Measurements from ENCODE around the gene TMEM154. TPM values are rescaled to one million over a fixed set of nuclear protein-coding genes. Genes with fewer than 3 reads are reported as not detected.
A peak's percentile ranks its signal among the peaks of the same experiment; 100 is the strongest.

The TMEM154 gene
- polyA plus RNA-seq, 3 donors = 24.7 to 157 (median 117) TPM

- Mint-ChIP-seq H3K27me3 (ENCODE audit: low read depth in 3 of 3) (peaks cover 1 to 4% (median 4%) of the 10 kb centered on the region in 3 donors), H3K27ac (peak overlapping the region in 2 of 7 donors; percentile 63 to 70), H3K36me3 (no peaks in the 10 kb centered on the region), H3K4me3 (no peak overlapping the region), H3K9me3 (peaks cover 0 to 2% (median 0%) of the 10 kb centered on the region in 7 donors), H3K4me1 (peaks cover 13% of the 10 kb centered on the region)
- no peak for DNase-seq
- Histone ChIP-seq H3K27ac (ENCODE audit: low read depth in 1 of 2, low read length in 2 of 2) (no peak overlapping the region), H3K27me3 (ENCODE audit: control insufficient read depth in 2 of 2, insufficient read depth in 2 of 2, low read length in 2 of 2) (no peaks in the 10 kb centered on the region), H3K9me3 (replicated peaks in 1 of 2; ENCODE audit: control insufficient read depth in 1 of 2, insufficient read depth in 1 of 2, low read length in 2 of 2) (no peaks in the 10 kb centered on the region), H2AFZ (ENCODE audit: insufficient read depth, low read depth, low read length, poor library complexity, severe bottlenecking) (no peak overlapping the region), H3K4me2 (replicated peaks; ENCODE audit: extremely low read depth, low read length, poor library complexity, severe bottlenecking) (no peak overlapping the region), H3K79me2 (ENCODE audit: insufficient read depth, low read length) (no peaks in the 10 kb centered on the region), H3K36me3 (replicated peaks in 1 of 2; ENCODE audit: control insufficient read depth in 1 of 2, insufficient read depth in 2 of 2, low read length in 2 of 2) (no peaks in the 10 kb centered on the region), H3K4me1 (ENCODE audit: control insufficient read depth in 1 of 2, insufficient read depth in 2 of 2, low read length in 2 of 2) (peaks cover 13 to 17% of the 10 kb centered on the region in 2 donors), H3K9ac (ENCODE audit: insufficient read depth, low read length, poor library complexity, severe bottlenecking) (no peak overlapping the region), H4K20me1 (ENCODE audit: insufficient read depth, low read length) (no peaks in the 10 kb centered on the region), H3K4me3 (replicated peaks in 1 of 3; ENCODE audit: low read depth in 2 of 3, low read length in 3 of 3) (no peak overlapping the region)
- no CpG with 5 or more reads among the region's 1 CpG for WGBS (ENCODE audit: insufficient coverage)
- no peak for TF ChIP-seq CTCF (IDR thresholded peaks at IDR 0.05)
- intact Hi-C loops (cut with micrococcal nuclease) = no loop called here
Measured at GRCh38 chr4:152578670-152579069, 101.1 kb downstream of the TMEM154 start.

DNA sequence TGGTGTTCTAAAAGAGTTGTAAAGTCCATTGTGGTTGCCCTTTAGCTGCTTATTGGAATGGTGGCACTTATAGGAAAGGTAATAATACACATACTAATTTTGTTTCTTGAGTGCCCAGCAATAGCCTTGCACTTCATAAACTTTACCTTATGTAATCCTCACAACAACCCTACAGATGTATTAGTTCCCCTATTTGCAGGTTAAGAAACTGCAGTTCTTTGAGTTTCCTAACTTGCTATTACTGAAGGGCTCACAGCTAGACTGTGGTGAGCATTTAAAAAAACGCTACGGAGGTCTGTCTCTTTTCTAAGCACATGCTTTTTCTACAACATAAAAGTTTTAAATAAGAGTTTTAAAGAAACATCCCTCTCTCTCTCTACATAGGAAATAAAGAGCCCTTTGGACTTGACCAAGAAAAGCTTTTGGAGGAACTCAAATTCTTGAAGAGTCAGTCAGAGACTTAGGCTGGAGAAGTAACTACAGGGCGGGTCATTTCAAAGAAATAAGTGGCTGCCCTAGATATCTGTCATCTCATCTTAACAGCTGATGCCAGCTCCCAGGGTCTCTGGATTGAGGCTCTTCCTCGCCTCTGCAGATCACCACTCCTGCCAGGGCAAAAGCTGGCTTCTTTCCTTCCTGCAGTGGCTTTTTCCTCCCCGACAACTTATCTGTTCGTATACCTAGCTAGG, 101.9 kb downstream of the TMEM154 start:
- peak overlapping the region in 5 of 7 donors; percentile 37 to 70 (median 52) for H3K27ac Mint-ChIP-seq
- intact Hi-C loops (cut with micrococcal nuclease) = no loop called here
- H3K27me3 ChIP-seq (ENCODE audit: control insufficient read depth in 2 of 2, insufficient read depth in 2 of 2, low read length in 2 of 2) = no peaks in the 10 kb centered on the region
- H2AFZ ChIP-seq (ENCODE audit: insufficient read depth, low read depth, low read length, poor library complexity, severe bottlenecking) = no peak overlapping the region
- WGBS (ENCODE audit: insufficient coverage) = 100% methylated on average over 3 of the region's 6 CpGs
- TF ChIP-seq CTCF (IDR thresholded peaks at IDR 0.05) = no peak
- no peaks in the 10 kb centered on the region for H4K20me1 ChIP-seq (ENCODE audit: insufficient read depth, low read length)
- H3K27ac ChIP-seq (ENCODE audit: low read depth in 1 of 2, low read length in 2 of 2) = peak overlapping the region in 1 of 2 donors; percentile 55
- no peaks in the 10 kb centered on the region for H3K9me3 ChIP-seq (replicated peaks in 1 of 2; ENCODE audit: control insufficient read depth in 1 of 2, insufficient read depth in 1 of 2, low read length in 2 of 2)
- H3K27me3 Mint-ChIP-seq (ENCODE audit: low read depth in 3 of 3) = peaks cover 1 to 4% (median 2%) of the 10 kb centered on the region in 3 donors
- no peak overlapping the region for H3K9ac ChIP-seq (ENCODE audit: insufficient read depth, low read length, poor library complexity, severe bottlenecking)
- peak overlapping the region in 1 of 2 donors; percentile 26 for H3K4me3 Mint-ChIP-seq
- H3K36me3 Mint-ChIP-seq = no peaks in the 10 kb centered on the region
- H3K4me3 ChIP-seq (replicated peaks in 1 of 3; ENCODE audit: low read depth in 2 of 3, low read length in 3 of 3) = no peak overlapping the region
- peak; percentile 39 to 53 (median 47) for DNase-seq
- no peaks in the 10 kb centered on the region for H3K79me2 ChIP-seq (ENCODE audit: insufficient read depth, low read length)
- no peaks in the 10 kb centered on the region for H3K36me3 ChIP-seq (replicated peaks in 1 of 2; ENCODE audit: control insufficient read depth in 1 of 2, insufficient read depth in 2 of 2, low read length in 2 of 2)
- no peak overlapping the region for H3K4me2 ChIP-seq (replicated peaks; ENCODE audit: extremely low read depth, low read length, poor library complexity, severe bottlenecking)
- H3K4me1 Mint-ChIP-seq = peaks cover 18% of the 10 kb centered on the region
- peaks cover 16 to 22% of the 10 kb centered on the region in 2 donors for H3K4me1 ChIP-seq (ENCODE audit: control insufficient read depth in 1 of 2, insufficient read depth in 2 of 2, low read length in 2 of 2)
- H3K9me3 Mint-ChIP-seq = peaks cover 0 to 2% (median 0%) of the 10 kb centered on the region in 7 donors
